GM12874 (cell line): ENCODE data around the gene KIR2DL1.
"Not testable (repeated sequence)": the region's sequence is repeated elsewhere in the genome, so short reads cannot be mapped to it uniquely, and the experiment has no call there.

Source experiments
- TF ChIP-seq, protein P1 (sequence below): IDR thresholded peaks from 2 replicates; pipeline ENCODE4 v1.5.1; 2011; ENCODE audit warnings: low read depth, mild to moderate bottlenecking, control low read depth, low read length, moderate library complexity; ENCODE audit not compliant: insufficient read depth

Gene KIR2DL1

DNA sequence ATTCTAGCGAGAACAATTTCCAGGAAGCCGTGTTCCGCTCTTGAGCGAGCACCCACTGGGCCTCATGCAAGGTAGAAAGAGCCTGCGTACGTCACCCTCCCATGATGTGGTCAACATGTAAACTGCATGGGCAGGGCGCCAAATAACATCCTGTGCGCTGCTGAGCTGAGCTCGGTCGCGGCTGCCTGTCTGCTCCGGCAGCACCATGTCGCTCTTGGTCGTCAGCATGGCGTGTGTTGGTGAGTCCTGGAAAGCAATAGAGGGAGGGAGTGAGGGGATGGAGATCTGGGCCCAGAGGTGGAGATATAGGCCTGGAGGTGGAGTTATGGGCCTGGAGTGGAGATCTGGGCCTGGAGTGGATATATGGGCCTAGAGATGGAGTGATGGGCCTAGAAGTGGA is at the start of gene KIR2DL1:
TSS of gene KIR2DL1 (plus strand) at position 148 of the 400 bp plus-strand sequence. CDS start at position 206, 58 bp downstream.
- TF ChIP-seq, protein P1, sequence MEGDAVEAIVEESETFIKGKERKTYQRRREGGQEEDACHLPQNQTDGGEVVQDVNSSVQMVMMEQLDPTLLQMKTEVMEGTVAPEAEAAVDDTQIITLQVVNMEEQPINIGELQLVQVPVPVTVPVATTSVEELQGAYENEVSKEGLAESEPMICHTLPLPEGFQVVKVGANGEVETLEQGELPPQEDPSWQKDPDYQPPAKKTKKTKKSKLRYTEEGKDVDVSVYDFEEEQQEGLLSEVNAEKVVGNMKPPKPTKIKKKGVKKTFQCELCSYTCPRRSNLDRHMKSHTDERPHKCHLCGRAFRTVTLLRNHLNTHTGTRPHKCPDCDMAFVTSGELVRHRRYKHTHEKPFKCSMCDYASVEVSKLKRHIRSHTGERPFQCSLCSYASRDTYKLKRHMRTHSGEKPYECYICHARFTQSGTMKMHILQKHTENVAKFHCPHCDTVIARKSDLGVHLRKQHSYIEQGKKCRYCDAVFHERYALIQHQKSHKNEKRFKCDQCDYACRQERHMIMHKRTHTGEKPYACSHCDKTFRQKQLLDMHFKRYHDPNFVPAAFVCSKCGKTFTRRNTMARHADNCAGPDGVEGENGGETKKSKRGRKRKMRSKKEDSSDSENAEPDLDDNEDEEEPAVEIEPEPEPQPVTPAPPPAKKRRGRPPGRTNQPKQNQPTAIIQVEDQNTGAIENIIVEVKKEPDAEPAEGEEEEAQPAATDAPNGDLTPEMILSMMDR, result not testable (repeated sequence)

DNA sequence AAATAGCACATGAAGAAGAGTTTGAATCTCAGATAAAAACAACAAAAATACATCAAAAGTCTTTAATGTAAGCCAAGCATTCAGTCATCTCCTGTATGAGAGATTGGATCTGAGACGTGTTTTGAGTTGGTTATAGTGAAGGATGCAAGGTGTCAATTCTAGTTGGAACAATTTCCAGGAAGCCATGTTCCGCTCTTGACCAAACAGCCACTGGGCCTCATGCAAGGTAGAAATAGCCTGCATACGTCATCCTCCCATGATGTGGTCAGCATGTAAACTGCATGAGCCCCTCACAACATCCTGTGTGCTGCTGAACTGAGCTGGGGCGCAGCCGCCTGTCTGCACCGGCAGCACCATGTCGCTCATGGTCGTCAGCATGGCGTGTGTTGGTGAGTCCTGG is 45.5 kb upstream of the KIR2DL1 start, which contains the start of gene KIR3DL3:
TSS of gene KIR3DL3 (plus strand) at position 301 of the 400 bp plus-strand sequence. CDS start at position 356, 55 bp downstream.
- TF ChIP-seq, protein P1, result no peak

DNA sequence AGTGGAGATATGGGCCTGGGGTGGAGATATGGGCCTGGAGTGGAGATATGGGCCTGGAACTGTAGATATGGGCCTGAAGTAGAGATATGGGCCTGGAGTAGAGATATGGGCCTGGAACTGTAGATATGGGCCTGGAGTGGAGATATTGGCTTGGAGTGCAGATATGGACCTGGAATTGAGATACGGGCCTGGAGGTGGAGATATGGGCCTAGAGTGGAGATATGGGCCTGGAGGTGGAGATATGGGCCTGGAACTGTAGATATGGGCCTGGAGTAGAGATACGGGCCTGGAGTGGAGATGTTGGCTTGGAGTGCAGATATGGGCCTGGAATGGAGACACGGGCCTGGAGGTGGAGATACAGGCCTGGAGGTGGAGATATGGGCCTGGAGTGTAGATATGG is 44.9 kb upstream of the KIR2DL1 start:
- TF ChIP-seq, protein P1, result no peak

DNA sequence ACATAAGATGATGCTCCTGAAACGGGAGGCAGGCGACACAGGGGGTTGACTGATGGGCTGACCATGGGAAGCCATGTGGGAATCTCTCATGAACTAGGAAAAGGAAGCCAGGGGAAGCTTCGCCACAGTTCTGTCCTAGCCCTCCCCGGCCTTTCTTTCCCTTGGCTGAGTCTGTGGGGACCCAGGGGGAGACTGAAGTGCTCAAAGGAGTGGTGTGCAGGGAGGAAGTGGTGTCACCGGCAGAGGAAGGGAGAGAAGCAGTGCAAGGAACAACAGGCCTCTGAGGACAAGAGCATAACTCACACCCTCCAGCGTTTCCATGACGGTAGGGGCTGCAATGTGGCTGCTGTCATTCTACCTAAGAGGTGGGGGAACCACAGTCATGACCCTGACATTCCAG is 44.3 kb upstream of the KIR2DL1 start:
- TF ChIP-seq, protein P1, result no peak

DNA sequence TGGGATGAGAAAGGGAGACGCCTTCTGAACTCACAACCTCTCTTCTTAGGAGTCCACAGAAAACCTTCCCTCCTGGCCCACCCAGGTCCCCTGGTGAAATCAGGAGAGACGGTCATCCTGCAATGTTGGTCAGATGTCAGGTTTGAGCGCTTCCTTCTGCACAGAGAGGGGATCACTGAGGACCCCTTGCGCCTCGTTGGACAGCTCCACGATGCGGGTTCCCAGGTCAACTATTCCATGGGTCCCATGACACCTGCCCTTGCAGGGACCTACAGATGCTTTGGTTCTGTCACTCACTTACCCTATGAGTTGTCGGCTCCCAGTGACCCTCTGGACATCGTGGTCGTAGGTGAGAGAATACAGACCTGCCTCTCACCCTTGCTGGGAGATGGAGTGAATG is 42.0 kb upstream of the KIR2DL1 start:
- TF ChIP-seq, protein P1, result no peak

DNA sequence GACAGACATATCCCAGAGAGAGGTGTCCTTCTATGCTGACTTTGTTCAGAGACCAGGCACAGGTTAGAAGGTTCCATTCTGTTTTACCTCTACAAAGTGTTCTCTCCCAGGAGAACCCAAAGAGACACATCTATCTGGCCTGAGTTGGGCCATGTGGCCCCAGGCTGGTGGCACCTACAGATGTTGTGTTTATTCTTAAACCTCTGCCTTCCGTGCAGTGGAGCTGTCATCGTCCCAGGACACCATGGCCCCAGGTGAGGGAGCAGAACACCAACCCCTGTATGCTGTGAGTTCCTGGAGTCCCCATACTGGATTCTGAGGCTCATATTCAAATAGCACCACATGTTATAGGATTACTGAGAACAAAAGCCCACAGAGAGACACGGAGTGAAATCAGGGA is 41.4 kb upstream of the KIR2DL1 start:
- TF ChIP-seq, protein P1, result no peak

DNA sequence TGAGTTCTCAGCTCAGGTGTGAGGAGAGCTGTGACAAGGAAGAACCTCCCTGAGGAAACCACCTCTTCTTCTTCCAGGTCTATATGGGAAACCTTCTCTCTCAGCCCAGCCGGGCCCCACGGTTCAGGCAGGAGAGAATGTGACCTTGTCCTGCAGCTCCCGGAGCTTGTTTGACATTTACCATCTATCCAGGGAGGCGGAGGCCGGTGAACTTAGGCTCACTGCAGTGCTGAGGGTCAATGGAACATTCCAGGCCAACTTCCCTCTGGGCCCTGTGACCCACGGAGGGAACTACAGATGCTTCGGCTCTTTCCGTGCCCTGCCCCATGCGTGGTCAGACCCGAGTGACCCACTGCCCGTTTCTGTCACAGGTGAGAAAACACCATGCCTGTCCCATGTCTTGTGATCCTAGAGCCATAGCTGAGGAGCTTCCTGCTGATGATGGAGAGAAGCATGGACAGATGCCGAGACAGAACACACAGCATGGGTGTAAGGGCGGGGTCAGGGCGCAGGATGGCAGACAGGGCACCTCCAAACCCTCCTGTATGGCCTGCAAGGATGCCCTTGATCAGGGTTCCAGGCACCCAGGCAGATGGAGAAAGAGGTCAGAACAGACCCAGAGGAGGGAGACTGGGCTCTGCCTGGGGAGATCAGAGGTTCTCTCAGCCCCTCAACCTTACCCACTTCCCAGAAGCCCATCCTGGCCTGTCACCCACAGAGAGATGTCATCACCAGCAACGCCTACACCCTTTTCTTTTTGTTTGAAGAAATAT is 40.0 kb upstream of the KIR2DL1 start:
- TF ChIP-seq, protein P1, result no peak
